CD4-positive, alpha-beta T cell treated with Interleukin-4 for 4 hours (primary cell): ENCODE measurements around the gene ARHGEF40.
"Not testable (repeated sequence)": the region's sequence is repeated elsewhere in the genome, so short reads cannot be mapped to it uniquely, and the experiment has no call there.

Source experiments
- DNase-seq: peaks from one replicate; pipeline ENCODE4 v3.0.0-alpha.2; 2020

ARHGEF40 gene

DNA sequence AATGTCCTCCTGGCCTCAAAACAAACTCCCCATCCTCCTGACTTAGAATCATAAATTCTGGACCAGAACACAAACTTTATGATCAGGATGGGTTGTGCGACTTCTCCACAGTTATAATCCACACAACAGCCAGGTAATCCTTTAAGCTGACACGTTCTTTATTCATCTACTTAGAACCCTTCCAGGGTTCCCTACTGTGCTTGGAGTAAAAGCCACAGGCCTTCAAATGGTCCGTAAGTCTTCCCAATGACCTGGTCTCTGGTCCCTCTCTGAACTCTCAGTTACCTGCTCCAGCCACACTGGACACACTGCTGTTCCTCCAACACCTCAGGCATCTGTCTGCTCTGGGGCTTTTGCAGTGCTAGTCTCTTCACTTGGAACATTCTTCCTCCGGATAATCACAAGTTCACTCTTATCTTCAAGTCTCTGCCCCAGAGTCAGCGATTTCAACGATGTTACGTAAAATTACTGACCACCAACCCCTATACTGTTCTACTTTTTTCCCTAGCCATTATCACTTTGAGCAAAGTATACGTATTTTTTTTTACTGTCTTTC lies 29.7 kb upstream of the ARHGEF40 start:
- DNase-seq, result no peak

DNA sequence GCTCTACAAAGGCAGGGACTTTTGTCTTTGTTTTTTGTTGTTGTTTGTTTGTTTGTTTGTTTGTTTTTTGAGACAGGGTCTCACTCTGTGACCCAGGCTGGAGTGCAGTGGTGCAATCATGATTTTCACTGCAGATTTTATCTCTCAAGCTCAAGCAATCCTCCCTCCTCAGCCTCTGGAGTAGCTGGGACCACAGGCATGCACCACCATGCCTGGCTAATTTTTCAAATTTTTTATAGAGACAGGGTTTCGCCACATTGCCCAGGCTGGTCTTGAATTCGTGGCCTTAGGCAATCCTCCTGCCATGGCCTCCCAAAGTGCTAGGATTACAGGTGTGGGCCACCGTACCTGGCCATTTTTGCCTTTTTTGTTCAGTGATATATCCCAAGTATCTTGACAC lies 29.2 kb upstream of the ARHGEF40 start:
- not testable (repeated sequence) for DNase-seq

DNA sequence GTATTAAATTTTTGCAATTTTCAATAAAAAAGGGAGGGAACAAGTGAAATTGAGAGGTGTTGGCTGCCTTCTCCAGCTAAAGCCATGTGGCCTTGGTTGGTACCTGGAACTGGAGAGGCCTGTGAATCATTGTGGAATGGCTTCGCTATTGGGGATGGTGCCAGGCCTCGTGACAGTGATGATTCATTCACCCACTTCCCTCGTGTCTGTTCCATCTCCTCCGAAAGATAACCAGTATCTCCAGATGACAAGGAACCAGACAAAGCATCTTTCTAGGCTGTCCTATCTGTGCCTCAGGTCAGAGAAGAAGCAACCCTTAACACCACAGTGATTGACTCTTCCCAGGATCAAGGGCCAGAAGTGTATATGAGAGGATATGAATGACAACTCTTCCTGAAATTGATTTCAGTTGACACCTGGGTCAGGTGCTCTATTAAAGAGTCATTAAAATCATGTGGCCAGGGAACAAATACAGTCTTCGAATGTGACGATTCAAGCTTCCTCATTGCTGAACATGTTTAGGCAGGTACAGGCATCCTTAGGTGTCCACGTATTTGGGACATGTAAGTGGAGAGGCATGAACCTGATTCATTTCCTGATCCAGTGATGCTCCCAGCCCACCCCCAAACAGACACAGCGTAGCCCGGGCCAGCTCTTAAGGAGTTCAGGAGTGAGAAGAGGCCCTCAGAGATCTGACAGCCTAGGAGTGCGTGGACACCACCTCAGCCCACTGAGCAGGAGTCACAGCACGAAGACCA lies 28.2 kb upstream of the ARHGEF40 start, which contains the start of gene RNASE7:
Gene RNASE7 (plus strand): TSS at position 687 of the 758 bp plus-strand sequence. CDS start 631 bp downstream, outside the sequence.
- DNase-seq, result no peak

DNA sequence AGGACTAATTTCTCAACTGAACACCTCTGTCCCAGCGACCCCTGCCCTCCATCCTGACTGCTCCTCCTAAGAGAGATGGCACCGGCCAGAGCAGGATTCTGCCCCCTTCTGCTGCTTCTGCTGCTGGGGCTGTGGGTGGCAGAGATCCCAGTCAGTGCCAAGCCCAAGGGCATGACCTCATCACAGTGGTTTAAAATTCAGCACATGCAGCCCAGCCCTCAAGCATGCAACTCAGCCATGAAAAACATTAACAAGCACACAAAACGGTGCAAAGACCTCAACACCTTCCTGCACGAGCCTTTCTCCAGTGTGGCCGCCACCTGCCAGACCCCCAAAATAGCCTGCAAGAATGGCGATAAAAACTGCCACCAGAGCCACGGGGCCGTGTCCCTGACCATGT lies 27.2 kb upstream of the ARHGEF40 start:
- DNase-seq, result no peak

DNA sequence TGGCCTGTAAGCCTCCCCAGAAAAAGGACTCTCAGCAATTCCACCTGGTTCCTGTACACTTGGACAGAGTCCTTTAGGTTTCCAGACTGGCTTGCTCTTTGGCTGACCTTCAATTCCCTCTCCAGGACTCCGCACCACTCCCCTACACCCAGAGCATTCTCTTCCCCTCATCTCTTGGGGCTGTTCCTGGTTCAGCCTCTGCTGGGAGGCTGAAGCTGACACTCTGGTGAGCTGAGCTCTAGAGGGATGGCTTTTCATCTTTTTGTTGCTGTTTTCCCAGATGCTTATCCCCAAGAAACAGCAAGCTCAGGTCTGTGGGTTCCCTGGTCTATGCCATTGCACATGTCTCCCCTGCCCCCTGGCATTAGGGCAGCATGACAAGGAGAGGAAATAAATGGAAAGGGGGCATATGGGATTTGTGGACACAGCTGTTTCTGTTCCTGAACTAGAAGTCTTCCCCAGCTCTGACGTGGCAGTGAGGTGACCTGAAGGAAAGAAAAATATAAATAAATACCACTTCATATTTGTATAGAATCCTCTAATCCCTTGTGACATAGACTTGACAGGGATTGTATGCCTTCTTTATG lies 26.6 kb upstream of the ARHGEF40 start:
- DNase-seq, result no peak

DNA sequence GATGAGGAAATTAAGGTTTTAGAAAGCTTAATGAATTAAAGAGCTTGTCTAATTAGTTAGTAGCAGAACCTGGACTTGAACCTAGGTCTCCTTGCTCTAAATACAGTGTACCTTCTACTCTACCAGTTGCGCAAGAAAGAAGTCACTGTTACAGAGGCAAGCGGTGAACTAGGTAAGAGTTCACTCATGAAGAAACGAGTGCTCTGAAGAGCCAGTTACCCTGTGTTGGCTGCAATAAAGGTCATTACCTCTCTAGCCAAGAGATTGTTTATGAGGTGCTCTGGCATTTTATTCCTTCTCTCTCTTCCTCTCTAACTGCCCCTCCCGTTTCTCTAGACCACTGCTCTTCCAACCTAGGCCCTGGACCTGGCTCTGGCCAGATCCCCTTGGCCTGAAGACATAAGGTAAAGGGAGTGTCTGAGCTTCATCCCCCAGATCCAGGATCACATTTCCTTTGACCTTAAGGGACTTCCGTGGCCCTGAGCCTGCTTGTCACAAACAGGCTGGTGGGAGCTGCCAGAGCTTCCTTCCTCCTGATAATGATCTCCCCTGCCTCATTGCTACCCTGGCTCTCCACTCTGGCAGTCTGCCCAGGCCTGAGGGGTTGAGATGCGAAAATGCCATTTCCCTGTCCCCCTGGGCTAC lies 26.0 kb upstream of the ARHGEF40 start:
- DNase-seq, result no peak

DNA sequence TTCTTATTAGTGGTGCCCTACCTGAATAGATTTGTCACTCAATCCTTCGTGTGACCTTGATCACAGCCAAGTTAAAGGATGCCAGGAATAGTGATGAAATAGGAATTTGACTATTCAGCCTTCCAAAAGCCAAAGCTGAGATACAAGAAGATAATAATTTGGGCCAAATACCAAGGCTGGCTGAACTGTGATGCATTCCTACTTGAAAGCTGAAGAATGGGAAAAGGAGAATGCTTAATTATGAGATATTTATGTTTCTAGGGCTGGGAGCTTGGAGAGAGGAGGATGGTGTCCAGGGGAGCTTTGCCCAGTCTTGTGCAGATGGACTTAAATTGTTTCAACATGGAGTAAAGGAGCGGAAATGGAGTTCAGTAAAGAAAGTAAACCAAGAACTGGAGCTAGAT lies 22.7 kb upstream of the ARHGEF40 start:
- no peak for DNase-seq

DNA sequence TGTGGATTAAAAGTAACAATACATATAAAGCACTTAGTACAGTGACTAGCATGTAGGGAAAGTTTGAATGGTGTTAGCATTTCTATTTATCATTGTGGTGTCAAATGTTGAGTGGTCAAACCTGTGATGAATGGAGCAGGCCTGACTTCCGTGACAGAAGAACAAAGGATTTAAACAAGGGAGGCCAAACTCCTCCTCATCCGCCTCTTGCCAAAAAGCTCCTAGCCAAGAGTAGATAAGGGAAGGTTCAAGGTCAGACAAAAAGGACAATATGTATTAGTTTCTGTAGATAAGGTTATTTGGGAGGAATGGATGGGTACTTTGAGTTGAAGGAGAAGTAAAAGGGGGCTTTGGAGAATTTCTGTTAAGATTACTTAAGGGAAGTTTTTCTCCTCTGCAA lies 21.5 kb upstream of the ARHGEF40 start:
- no peak for DNase-seq

DNA sequence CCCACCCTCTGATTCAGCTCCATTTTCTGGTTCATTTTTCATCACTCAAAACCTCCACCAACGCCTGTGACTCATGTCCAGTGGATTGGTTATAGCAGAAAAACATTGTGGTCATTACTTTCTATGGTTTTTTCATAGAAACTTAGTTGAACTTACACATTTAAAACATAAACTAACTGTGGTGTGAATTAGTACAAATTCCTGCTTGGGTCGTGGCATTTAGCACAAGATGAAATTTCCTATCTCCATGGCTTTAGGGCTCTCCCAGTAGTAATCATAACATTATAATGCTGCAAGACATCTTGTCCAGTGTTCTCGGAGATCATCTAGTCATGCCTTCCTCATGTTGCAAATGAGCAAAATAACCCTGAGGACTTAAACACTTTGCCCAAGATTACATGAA lies 20.8 kb upstream of the ARHGEF40 start:
- no peak for DNase-seq

DNA sequence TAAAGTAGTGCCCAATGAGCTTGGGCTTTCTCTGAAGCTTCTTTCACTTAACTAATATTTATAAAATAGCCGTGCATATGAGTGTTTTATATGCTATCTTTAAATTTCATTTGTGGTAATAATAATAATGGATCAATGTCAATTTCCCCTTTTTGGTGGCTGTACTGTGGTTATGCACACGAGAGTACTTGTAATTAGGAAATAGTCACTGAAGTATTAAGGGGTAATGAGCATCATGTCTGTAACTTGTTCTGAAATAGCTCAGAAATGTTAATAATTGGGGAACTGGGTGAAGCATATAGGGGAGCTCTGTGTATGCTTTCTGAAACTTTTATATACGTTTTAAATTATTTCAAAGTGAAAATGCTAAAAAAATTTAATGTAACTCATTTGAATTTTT lies 19.5 kb upstream of the ARHGEF40 start:
- DNase-seq, result no peak

DNA sequence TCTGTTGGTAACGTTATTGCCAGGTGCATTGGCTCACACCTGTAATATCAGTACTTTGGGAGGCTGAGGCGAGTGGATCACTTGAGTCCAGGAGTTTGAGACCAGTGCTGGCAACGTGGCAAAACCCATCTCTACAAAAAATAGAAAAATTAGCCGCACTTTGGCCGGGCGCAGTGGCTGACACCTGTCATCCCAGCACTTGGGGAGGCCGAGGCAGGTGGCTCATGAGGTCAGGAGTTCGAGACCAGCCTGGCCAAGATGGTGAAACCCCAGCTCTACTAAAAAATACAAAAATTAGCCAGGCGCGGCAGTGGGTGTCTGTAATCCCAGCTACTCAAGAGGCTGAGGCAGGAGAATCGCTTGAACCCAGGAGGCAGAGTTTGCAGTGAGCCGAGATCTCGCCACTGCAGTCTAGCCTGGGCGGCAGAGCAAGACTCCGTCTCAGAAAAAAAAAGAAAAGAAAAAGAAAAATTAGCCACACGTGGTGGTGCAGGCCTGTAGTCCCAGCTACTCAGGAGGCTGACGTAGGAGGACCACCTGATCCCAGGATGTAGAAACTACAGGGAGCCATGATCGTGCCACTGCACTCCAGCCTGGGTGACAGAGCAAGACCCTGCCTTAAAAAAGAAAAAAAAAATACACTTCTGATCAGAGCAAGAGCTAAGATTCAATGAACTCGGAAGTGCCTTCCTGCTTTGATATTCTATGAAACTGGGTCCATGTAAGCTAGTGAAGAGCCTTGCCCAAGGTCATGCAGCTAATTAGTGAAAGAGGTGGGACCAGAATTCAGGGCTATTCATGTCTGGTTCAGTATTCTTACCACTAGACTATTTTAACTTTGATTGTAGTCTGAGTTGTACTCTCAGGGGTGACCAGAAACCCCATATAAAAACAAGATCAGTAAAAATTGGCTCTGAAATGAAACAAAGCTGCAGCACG lies 16.7 kb upstream of the ARHGEF40 start:
- DNase-seq, result no peak

DNA sequence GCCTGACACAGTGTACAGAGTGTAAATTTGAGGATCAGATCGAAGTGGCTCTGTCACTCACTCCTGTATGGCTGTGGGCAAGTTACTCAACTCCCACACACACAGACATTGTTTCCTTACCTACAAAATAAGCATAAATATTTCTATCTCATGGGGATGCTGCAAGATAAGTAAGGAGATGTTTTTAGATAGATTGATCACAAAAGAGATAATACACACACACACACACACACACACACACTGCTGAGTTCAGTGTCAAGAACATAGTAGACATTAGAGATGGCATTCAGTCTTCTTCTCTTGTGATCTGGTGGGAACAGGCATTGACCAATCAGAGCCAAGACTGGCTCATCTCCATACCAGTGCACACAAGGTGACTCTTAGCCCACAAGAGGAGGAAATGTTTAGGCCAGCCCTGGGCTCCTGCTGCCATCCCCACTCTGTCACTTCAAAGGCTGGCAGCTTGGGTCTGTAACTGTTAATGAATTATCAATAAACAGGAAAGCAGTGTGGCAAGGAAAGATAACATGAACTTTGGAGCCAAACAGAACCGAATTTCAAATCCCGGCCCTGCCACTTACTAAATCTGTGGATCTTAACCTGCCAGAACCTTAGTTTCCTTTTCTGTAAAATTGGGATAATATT lies 15.9 kb upstream of the ARHGEF40 start:
- DNase-seq, result no peak

DNA sequence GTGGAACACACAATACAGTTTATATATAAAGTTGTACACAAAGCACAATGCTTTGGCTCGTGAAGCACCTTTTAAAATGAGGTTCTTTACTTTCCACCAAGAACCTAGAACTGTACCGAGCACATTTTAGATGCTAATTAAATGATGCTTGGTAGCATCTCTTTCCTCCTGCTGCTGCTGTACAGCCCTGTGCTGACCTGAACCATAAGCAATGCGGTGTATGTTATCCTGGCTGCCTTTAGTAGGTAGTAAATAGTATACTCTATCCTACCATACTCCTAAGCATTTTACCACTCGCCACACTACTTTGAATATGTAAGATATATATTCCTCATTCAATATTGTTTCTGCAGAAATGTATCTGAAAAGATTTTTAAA lies 15.3 kb upstream of the ARHGEF40 start:
- no peak for DNase-seq

DNA sequence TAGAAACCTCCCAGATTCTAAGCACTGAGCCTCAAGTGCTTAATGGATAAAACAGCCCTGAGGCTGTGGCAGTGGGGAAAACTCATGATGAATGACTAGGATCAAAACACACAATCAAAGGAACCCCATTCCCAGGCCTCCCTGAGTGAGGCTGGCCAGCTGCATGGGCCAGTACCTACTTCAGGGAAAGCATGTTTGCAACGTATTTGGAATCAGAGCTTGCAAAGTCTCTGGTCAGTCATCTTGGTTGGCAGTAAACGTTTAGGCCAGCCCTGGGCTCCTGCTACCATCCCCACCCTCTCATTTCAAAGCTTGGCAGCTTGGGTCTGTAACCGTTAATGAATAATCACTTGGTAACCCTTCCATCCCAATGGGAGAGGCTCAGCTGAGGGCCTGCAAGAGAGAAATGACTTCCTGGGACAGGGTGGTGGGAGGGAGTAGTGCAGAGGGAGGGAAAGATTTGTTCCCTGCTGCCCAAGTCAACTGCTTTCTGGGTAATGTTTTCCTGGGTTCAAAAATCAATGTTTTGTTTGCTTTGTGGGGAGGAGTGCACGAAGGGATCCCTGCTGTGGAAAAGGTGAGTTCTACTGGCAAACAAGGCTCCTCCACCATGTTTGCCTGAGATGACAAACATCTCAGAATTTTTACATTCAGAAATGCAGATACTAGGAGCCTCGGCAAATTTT lies 14.5 kb upstream of the ARHGEF40 start:
- no peak for DNase-seq

DNA sequence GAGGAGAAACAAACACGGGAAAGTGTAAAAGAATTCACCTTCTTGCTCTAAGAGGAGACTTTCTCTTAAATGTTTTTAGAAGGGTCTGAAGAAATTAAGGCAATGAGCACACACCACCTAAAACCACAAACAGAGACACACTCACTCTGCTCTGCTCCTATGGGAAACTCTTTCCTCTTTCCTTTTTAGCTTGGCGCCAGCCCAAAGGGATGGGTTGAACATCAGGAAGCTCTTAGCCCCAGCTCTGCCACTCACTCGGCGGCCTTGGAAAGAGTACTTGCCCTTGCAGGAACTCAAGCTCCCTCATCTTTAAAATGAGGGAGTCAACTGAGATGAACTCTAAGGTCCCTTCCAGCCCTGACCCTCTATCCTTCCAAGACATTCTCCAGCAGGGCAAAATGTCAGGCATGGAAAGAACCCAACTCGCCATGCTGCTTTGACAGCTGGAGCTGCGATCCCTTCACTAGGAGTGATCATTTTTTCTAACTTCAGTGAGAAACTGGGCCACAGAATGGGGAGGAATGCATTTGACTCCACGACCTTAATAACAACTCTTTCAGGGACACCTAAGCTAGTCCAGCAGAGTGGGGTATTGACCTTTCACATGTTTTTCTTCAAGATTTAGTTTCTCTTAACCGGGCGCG lies 13.5 kb upstream of the ARHGEF40 start:
- no peak for DNase-seq

DNA sequence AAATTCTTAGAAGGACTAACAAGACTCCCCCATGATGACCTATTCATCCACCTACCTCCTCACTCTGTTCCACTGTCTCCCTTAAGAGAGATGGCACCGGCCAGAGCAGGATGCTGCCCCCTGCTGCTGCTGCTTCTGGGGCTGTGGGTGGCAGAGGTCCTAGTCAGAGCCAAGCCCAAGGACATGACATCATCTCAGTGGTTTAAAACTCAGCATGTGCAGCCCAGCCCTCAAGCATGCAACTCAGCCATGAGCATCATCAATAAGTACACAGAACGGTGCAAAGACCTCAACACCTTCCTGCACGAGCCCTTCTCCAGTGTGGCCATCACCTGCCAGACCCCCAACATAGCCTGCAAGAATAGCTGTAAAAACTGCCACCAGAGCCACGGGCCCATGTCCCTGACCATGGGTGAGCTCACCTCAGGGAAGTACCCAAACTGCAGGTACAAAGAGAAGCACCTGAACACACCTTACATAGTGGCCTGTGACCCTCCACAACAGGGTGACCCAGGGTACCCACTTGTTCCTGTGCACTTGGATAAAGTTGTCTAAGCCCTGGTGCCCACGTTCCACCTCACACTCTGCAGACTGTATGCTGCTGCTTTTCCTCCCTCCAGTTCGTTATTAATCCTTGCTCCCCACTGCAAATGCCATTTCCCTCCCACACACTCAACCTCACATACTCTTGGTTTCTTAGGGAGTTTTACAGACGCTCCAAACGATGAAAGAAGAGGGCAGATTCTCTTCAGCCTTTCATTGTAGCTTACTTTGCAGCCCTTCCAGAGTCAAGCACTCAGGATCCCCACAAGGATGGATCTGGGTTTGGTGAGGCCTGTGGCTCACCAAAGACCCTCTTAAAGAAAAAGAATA lies 12.1 kb upstream of the ARHGEF40 start, which contains the start of gene RNASE8:
Gene RNASE8 (plus strand): TSS at position 20 of the 873 bp plus-strand sequence. CDS start 71 bp downstream, at position 91.
- DNase-seq, result no peak

DNA sequence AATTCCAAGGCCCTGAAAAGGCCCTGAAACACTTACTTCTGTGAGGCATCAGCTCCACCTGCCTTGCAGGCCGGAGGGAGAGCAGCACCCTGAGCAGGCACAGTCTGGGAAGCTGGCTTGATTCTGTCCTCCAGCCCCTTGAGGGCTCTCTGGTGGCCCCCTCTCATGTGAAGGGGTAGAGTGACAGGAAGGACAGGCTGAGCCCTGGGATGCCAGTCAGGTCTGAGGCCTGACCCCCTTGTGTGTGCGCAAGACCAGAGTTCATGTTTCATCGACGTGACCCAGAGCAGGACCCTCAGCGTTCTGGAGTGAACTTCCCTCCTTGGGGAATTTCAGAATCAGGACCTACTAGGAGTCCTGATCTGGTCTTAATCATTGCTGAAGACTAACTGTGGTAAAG lies 11.2 kb upstream of the ARHGEF40 start:
- no peak for DNase-seq

DNA sequence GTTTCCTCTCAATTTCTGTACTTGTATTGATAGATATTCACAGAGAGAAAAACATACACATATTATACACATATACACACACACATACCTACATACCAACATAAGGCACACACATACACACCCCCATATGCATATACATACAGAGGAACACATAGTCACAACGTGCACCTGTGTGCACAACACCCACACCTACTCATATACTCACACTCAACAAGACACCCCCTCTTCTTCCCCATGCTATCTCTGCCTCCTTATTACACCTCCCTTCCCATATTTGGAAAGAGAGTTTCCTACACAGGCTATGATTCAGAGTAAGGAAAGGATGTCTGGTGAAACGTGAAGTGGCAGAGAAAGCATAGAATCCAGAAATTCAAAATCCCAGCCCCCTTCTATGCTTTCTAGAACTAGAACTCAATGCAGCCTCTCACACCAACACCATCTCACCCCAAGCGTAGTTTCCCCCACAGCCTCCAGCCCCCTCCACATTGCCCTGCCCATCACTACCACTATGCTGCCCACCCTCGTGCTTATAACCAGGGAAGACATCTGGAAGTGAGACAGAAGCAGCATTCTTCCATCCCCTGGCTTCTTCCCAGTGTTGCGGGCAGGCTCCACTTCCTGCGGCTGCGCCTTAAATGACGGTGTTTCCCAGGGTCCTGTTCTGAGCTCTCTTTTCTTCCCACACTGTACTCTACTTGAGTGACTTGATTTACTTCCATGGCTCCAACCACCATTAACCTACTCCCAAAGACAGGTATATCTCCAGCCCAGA lies 10.1 kb upstream of the ARHGEF40 start:
- no peak for DNase-seq
